Esophagus squamous epithelium (tissue), 5 donors: ENCODE results near the gene KCTD7. TPM values are rescaled to one million over a fixed set of nuclear protein-coding genes. Genes with fewer than 3 reads are reported as not detected.

Source experiments
- DNase-seq: peaks from one replicate; lab custom pipeline; 2025; lab: John Stamatoyannopoulos, UW
- H3K27ac ChIP-seq, 4 donors: fragments of 200-600 bp; sonication (generic); one replicate each; pipeline ENCODE4 v1.5.1; 2016 to 2019; ENCODE audit warnings: mild to moderate bottlenecking in 1 of 4
- H3K27me3 ChIP-seq, 4 donors: fragments of 200-600 bp; sonication (generic); 1 replicate in 3 of 4; 2 replicates in 1 of 4; pipeline versions ENCODE4 v1.5.1 to v1.6.0; 2017 to 2021; ENCODE audit warnings: antibody characterized with exemption in 1 of 4
- H3K36me3 ChIP-seq, 3 donors: fragments of 200-600 bp; sonication (generic); one replicate each; pipeline ENCODE4 v1.5.1; 2016 to 2019
- H3K4me1 ChIP-seq, 3 donors: fragments of 200-600 bp; sonication (generic); one replicate each; pipeline ENCODE4 v1.5.1; 2017 to 2019
- H3K4me3 ChIP-seq, 4 donors: fragments of 200-600 bp; sonication (generic); 1 replicate in 3 of 4; 2 replicates in 1 of 4; pipeline ENCODE4 v1.5.1; 2016 to 2019; ENCODE audit warnings: mild to moderate bottlenecking in 2 of 4, moderate library complexity in 1 of 4
- H3K9me3 ChIP-seq, 3 donors: fragments of 200-600 bp; sonication (generic); one replicate each; pipeline ENCODE4 v1.5.1; 2016 to 2019
- CTCF ChIP-seq, 6 experiments: fragments of 450-650 bp in 4 of 6; fragments of 200-600 bp in 2 of 6; sonication (generic) in 2 of 6; IDR thresholded peaks; one replicate each; pipeline ENCODE4 v1.5.1; 2016 to 2019; ENCODE audit warnings: antibody characterized with exemption in 6 of 6, mild to moderate bottlenecking in 4 of 6, moderate library complexity in 4 of 6
- POLR2A ChIP-seq, 4 donors: fragments of 450-650 bp; IDR thresholded peaks; one replicate each; pipeline ENCODE4 v1.6.1; 2017; ENCODE audit warnings: antibody characterized with exemption in 4 of 4, mild to moderate bottlenecking in 4 of 4, moderate library complexity in 3 of 4
- WGBS, 2 donors: methylation state at CpG; one replicate each; pipeline ENCODE4 v1.1.5; 2018; 5-methylcytosine and 5-hydroxymethylcytosine counted together
- intact Hi-C: fragments of 100-400 bp; cut with DNase I; formaldehyde crosslinking; loops from one replicate; pipeline ENCODE4 v1.15.0; 2022
- total RNA-seq, 4 donors: library from RNA; depleted of rRNA; stranded (reverse); fragments of >200 nt; gene quantifications; one replicate each; pipeline ENCODE4 v1.1.0, GENCODE V29; 2016
- donor health status: DM: yes; HTN: yes; CAD: no.

The KCTD7 gene
- total RNA-seq, 4 donors from 2014 or later: 0.99 to 6.1 (median 3.5) TPM

GRCh38 chr7:66638309-66639099 lies 9.8 kb downstream of the KCTD7 start:
- DNase-seq: no peak
- Histone ChIP-seq H3K9me3 (no peaks in the 10 kb centered on the region), H3K27ac (no peak overlapping the region), H3K27me3 (no peaks in the 10 kb centered on the region), H3K4me1 (peaks cover 0 to 13% (median 2%) of the 10 kb centered on the region in 3 donors), H3K36me3 (peaks cover 13 to 85% (median 16%) of the 10 kb centered on the region in 3 donors), H3K4me3 (no peak overlapping the region)
- TF ChIP-seq CTCF (IDR thresholded peaks at IDR 0.05) (no peak), POLR2A (IDR thresholded peaks at IDR 0.05) (no peak)
- intact Hi-C loops: no loop called here
- 85 to 97% methylated on average over 9 to 18 of the region's 21 CpGs for WGBS, 2 donors

- intact Hi-C loops: no loop called here
- 90 to 96% methylated on average over 3 of the region's 3 CpGs for WGBS, 2 donors
- no peak for TF ChIP-seq POLR2A (IDR thresholded peaks at IDR 0.05)
- TF ChIP-seq CTCF (IDR thresholded peaks at IDR 0.05): no peak
- peaks cover 0 to 13% (median 2%) of the 10 kb centered on the region in 3 donors for H3K4me1 ChIP-seq
- no peak overlapping the region for H3K4me3 ChIP-seq
- H3K27ac ChIP-seq: no peak overlapping the region
- no peaks in the 10 kb centered on the region for H3K27me3 ChIP-seq
- H3K9me3 ChIP-seq: no peaks in the 10 kb centered on the region
- no peak for DNase-seq
- peaks cover 13 to 86% (median 16%) of the 10 kb centered on the region in 3 donors for H3K36me3 ChIP-seq
Measured at GRCh38 chr7:66639773-66640172, 11.1 kb downstream of the KCTD7 start.

DNA sequence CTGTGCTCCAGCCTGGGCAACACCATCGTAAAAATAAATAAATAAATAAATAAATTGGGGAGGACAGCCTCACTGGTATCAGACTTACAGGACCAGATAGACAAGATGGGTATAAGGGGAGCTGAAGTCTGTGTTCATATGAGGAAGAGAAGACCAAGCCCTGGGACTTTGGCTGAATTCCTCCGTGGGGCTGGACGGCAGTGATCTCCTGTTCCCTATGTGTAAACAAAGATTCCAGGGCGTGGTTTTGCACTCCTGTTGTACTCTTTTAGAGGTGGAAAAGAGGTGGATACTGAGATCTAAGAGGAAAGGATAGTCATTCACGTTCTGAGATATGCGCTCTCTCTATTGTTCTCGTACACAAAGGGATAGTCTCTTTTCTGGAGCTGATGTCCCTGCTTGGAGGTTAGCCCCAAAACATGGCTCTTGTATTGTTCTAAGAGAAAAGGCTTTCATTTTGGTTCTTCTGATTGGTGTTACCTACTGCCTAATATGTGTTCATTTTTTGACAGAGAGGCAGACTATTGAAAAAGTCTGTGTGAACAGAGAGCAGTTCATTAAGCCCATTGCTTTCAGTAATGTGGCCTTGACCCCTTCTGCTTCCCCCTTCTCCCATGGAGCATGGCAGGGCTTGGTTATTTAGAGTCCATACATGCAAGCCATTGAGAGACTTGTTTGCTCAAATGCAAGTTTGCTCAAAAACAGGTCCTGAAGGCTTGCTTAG lies 12.3 kb downstream of the KCTD7 start:
- TF ChIP-seq POLR2A (IDR thresholded peaks at IDR 0.05) (no peak), CTCF (IDR thresholded peaks at IDR 0.05) (no peak)
- no peak overlapping the region for H3K4me3 ChIP-seq
- no peak for DNase-seq
- H3K27me3 ChIP-seq: no peaks in the 10 kb centered on the region
- peaks cover 13 to 85% (median 16%) of the 10 kb centered on the region in 3 donors for H3K36me3 ChIP-seq
- H3K27ac ChIP-seq: no peak overlapping the region
- H3K4me1 ChIP-seq: peaks cover 0 to 10% (median 1%) of the 10 kb centered on the region in 3 donors
- WGBS, 2 donors: 73 to 81% methylated on average over 7 of the region's 7 CpGs
- H3K9me3 ChIP-seq: no peaks in the 10 kb centered on the region
- intact Hi-C loops: no loop called here

- DNase-seq: no peak
- Histone ChIP-seq H3K4me1 (peaks cover 0 to 8% (median 0%) of the 10 kb centered on the region in 3 donors), H3K27ac (no peak overlapping the region), H3K9me3 (no peaks in the 10 kb centered on the region), H3K27me3 (no peaks in the 10 kb centered on the region), H3K4me3 (no peak overlapping the region), H3K36me3 (peaks cover 13 to 90% (median 16%) of the 10 kb centered on the region in 3 donors)
- 89 to 90% methylated on average over 4 of the region's 4 CpGs for WGBS, 2 donors
- TF ChIP-seq CTCF (IDR thresholded peaks at IDR 0.05): no peak
- intact Hi-C loops: no loop called here
Measured at GRCh38 chr7:66641526-66641871, 12.8 kb downstream of the KCTD7 start.

GRCh38 chr7:66642186-66642585 lies 13.5 kb downstream of the KCTD7 start:
- H3K4me3 ChIP-seq: no peak overlapping the region
- 80 to 81% methylated on average over 3 of the region's 3 CpGs for WGBS, 2 donors
- peaks cover 13 to 92% (median 16%) of the 10 kb centered on the region in 3 donors for H3K36me3 ChIP-seq
- peaks cover 0 to 8% (median 0%) of the 10 kb centered on the region in 3 donors for H3K4me1 ChIP-seq
- no peaks in the 10 kb centered on the region for H3K27me3 ChIP-seq
- TF ChIP-seq POLR2A (IDR thresholded peaks at IDR 0.05) (no peak), CTCF (IDR thresholded peaks at IDR 0.05) (no peak)
- DNase-seq: no peak
- intact Hi-C loops: no loop called here
- H3K9me3 ChIP-seq: no peaks in the 10 kb centered on the region
- no peak overlapping the region for H3K27ac ChIP-seq
